ENCODE results near the gene ENPP1. TPM values are rescaled to one million over a fixed set of nuclear protein-coding genes. Genes with fewer than 3 reads are reported as not detected.
"Not testable (repeated sequence)": the region's sequence is repeated elsewhere in the genome, so short reads cannot be mapped to it uniquely, and the experiment has no call there.

The ENPP1 gene
- polyA plus RNA-seq, 6 donors from 2014 or later, result 0.33 to 1.3 (median 0.75) TPM; not detected in 1

DNA sequence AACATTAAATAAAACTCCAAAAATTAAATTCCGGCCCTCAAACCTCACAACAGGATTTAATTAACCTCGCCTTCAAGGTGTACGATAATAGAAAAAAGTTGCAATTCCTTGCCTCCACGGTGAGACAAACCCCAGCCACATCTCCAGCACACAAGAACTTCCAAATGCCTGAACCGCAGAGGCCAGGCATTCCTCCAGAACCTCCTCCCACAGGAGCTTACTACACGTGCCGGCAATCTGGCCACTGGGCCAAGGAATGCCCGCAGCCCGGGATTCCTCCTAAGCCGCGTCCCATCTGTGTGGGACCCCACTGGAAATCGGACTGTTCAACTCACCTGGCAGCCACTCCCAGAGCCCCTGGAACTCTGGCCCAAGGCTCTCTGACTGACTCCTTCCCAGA lies 95.9 kb downstream of the ENPP1 start:
- H3K36me3 Mint-ChIP-seq; H3K4me3 Mint-ChIP-seq; ATAC-seq (ENCODE audit: low read depth in 2 of 2); H3K27ac Mint-ChIP-seq; DNase-seq; H3K4me1 Mint-ChIP-seq; H3K9me3 Mint-ChIP-seq: not testable (repeated sequence)
- peaks cover 13 to 41% (median 37%) of the 10 kb centered on the region in 3 donors for H3K27me3 Mint-ChIP-seq

DNA sequence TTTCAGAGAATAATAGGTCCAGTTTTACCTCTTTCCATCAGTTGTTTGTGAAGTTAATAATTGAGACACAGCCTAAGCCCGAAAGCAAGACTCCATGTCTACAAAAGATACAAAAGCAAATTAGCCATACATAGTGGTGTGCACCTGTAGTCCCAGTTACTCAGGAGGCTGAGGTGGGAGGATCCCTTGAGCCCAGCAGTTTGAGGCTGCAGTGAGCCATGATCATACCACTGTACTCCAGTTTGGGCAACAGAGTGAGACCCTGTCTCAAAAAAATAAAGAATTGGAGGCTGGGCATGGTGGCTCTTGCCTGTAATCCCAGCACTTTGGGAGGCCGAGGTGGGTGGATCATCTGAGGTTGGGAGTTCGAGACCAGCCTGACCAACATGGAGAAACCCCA lies 101.0 kb downstream of the ENPP1 start:
- H3K4me3 Mint-ChIP-seq; DNase-seq; ATAC-seq (ENCODE audit: low read depth in 2 of 2); H3K27ac Mint-ChIP-seq; H3K36me3 Mint-ChIP-seq; H3K4me1 Mint-ChIP-seq; H3K9me3 Mint-ChIP-seq: not testable (repeated sequence)
- peaks cover 10 to 31% (median 26%) of the 10 kb centered on the region in 3 donors for H3K27me3 Mint-ChIP-seq

DNA sequence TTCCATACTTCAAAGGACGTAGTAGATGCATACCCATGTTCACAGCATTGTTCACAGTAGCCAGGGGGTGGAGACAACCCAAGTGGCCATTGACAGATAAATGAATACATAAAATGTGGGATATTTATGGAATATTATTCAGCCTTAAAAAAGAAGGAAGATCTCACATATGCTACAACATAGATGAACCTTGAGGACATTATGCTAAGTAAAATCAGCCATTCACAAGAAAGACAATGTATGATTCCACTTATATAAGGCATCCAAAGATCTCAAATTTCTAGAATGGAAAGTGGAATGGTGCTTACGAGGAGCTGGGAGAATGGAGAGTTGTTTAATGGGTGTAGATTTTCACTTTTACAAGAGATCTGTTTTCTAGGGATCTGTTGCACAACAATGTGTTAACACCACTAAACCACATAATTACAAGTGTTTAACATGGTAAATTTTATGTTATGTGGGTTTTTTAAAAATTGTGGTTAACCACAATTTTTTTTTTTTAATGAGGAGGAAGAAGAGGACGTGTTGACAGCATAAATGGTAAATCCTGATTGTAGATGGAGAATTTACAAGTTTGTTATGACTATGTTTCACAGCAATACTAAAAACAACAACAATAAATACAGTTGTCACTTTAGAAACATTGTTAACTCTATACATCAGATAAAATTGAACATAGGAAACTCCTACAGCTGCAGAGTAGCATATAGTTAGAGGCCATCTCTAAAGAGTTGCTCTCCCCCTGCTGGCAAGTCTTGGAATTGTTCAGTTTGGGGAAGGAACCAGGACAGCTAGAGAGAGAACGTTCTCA lies 101.8 kb downstream of the ENPP1 start:
- peak overlapping the region in 1 of 6 donors; percentile 78 for H3K27ac Mint-ChIP-seq
- peak; percentile 96 to 97 for ATAC-seq (ENCODE audit: low read depth in 2 of 2)
- DNase-seq, result peak; percentile 61
- no peaks in the 10 kb centered on the region for H3K9me3 Mint-ChIP-seq
- H3K4me1 Mint-ChIP-seq, result peaks cover 3 to 9% (median 7%) of the 10 kb centered on the region in 3 donors
- H3K27me3 Mint-ChIP-seq, result peaks cover 10 to 23% (median 20%) of the 10 kb centered on the region in 3 donors
- peak overlapping the region in 2 of 8 donors; percentile 40 to 65 for H3K4me3 Mint-ChIP-seq
- H3K36me3 Mint-ChIP-seq, result no peaks in the 10 kb centered on the region

- Mint-ChIP-seq H3K4me1 (peaks cover 3 to 13% (median 7%) of the 10 kb centered on the region in 3 donors), H3K4me3 (no peak overlapping the region), H3K36me3 (no peaks in the 10 kb centered on the region), H3K27me3 (peaks cover 10 to 17% (median 14%) of the 10 kb centered on the region in 3 donors), H3K9me3 (no peaks in the 10 kb centered on the region), H3K27ac (no peak overlapping the region)
- DNase-seq (no peak), ATAC-seq (ENCODE audit: low read depth in 2 of 2) (peak in 1 of 2 donors; percentile 4)
Observed at GRCh38 chr6:131910219-131910589, 102.4 kb downstream of the ENPP1 start.

DNA sequence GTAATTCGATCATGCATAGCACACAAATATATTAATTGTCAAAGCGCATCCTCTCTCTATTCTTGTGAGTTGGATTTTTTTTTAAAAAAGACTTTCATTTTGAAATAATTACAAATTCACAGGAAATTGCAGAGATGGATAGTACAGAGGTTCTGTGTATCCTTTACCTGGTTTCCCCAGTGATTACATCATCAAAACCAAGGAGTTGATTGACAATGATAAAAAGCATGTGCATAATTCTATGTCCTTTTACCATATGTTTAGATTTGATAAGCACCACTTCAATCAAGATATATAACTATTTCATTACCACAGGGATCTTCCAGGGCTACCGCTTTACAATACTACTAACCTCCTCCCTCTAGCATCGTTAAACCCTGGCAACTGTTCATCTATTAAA lies 103.1 kb downstream of the ENPP1 start:
- Mint-ChIP-seq H3K36me3 (no peaks in the 10 kb centered on the region), H3K27ac (no peak overlapping the region), H3K4me1 (peaks cover 4 to 20% (median 7%) of the 10 kb centered on the region in 3 donors), H3K9me3 (no peaks in the 10 kb centered on the region), H3K4me3 (no peak overlapping the region), H3K27me3 (peaks cover 12 to 18% (median 14%) of the 10 kb centered on the region in 3 donors)
- ATAC-seq (ENCODE audit: low read depth in 2 of 2), result no peak
- no peak for DNase-seq

DNA sequence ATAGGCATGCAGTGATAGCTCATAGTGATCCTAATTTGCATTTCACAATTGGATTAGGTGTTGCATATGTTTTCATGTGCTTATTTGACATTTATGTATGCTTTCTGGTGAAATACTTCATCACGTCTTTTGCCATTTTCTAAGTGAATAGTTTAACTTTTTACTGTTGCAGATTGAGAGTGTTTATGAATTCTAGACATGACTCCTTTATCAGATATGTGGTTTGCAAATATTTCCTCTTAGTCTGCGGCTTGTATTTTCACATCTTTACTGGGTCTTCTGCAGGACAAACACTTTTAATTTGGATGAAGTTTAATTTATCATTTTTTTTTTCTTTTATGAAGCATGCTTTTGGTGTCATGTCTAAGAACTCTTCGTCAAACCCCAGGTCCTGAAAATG lies 104.1 kb downstream of the ENPP1 start:
- peaks cover 0 to 7% (median 0%) of the 10 kb centered on the region in 7 donors for H3K9me3 Mint-ChIP-seq
- no peak for ATAC-seq (ENCODE audit: low read depth in 2 of 2)
- peaks cover 13 to 24% (median 15%) of the 10 kb centered on the region in 3 donors for H3K27me3 Mint-ChIP-seq
- H3K27ac Mint-ChIP-seq, result no peak overlapping the region
- H3K4me3 Mint-ChIP-seq, result no peak overlapping the region
- no peak for DNase-seq
- H3K36me3 Mint-ChIP-seq, result peaks cover 0 to 7% of the 10 kb centered on the region in 2 donors
- H3K4me1 Mint-ChIP-seq, result peaks cover 8 to 27% (median 12%) of the 10 kb centered on the region in 3 donors

GRCh38 chr6:131914234-131914633 lies 106.4 kb downstream of the ENPP1 start:
- DNase-seq (no peak), ATAC-seq (ENCODE audit: low read depth in 2 of 2) (no peak)
- Mint-ChIP-seq H3K9me3 (peaks cover 0 to 7% (median 2%) of the 10 kb centered on the region in 7 donors), H3K36me3 (peaks cover 0 to 12% of the 10 kb centered on the region in 2 donors), H3K27ac (no peak overlapping the region), H3K4me1 (peaks cover 22 to 40% (median 25%) of the 10 kb centered on the region in 3 donors), H3K4me3 (no peak overlapping the region), H3K27me3 (peaks cover 13 to 23% (median 19%) of the 10 kb centered on the region in 3 donors)

DNA sequence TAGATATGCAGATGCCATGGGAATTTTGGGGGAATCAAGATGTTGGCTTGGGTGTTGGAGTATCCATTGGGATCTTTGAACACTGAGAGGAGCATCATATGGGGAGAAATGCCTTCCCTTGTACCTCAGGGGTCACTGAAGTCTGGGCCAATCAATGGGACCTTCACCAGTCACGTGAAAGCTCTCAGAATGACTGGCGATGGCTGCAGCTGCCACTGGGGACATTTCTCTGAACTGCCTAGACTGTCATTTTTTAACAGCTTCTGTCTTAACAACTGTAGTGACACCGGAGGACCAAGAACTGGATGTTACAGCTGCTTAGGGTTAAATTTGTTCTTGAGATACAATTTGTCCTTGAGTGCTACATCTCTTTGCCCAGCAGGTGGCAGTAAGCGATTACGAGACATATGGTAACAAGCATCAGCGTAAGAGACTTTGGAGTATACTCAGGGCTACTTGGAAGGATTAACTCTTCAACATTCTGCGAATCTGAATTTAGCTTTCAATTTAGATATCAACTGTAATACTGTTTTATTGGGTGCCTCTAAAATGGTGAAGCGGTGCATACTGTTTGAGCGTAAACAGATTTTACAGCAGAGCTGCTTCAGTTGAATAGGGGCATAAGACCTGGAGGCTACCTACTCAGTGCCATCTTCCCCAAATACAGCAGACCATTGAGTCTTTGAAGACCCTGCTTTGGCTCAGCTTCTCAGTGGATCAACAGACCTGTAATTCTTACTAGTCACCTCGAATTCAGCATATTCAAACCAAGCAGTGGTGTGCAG lies 107.3 kb downstream of the ENPP1 start:
- Mint-ChIP-seq H3K36me3 (peaks cover 0 to 12% of the 10 kb centered on the region in 2 donors), H3K4me3 (no peak overlapping the region), H3K27me3 (peaks cover 16 to 32% (median 26%) of the 10 kb centered on the region in 3 donors)

GRCh38 chr6:131916091-131916796 lies 108.4 kb downstream of the ENPP1 start:
- H3K4me1 Mint-ChIP-seq, result peaks cover 16 to 33% (median 21%) of the 10 kb centered on the region in 3 donors
- H3K9me3 Mint-ChIP-seq; ATAC-seq (ENCODE audit: low read depth in 2 of 2); DNase-seq; H3K4me3 Mint-ChIP-seq: not testable (repeated sequence)
- peaks cover 16 to 32% (median 27%) of the 10 kb centered on the region in 3 donors for H3K27me3 Mint-ChIP-seq
- peak overlapping the region in 1 of 6 donors; percentile 69 for H3K27ac Mint-ChIP-seq
- peaks cover 0 to 12% of the 10 kb centered on the region in 2 donors for H3K36me3 Mint-ChIP-seq

More for the DNA sequence above, 107.3 kb downstream of the ENPP1 start:
- H3K27ac Mint-ChIP-seq, result no peak overlapping the region
- peaks cover 16 to 33% (median 21%) of the 10 kb centered on the region in 3 donors for H3K4me1 Mint-ChIP-seq
- peak; percentile 50 for DNase-seq
- peaks cover 0 to 7% (median 2%) of the 10 kb centered on the region in 7 donors for H3K9me3 Mint-ChIP-seq
- ATAC-seq (ENCODE audit: low read depth in 2 of 2), result peak; percentile 51 to 62

DNA sequence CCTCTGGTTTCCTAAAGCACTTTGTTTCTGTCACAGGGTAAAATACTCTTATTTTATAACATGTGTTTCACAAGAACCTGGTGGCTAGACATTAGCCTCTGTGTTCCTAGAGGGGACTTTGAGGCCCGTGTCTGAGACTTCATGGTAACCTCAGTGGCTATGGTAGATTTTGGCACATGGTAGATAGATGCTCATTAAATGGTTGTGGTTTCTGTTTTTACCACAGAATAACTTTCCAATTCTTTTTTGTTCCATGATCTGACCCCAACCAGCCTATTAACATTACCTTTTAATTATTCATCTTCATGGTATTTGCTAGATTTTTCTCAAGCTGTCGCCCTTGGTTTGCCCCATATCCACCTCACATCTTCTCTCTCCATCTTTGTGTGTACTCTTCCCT lies 109.0 kb downstream of the ENPP1 start:
- Mint-ChIP-seq H3K4me3 (peak overlapping the region in 2 of 8 donors; percentile 15 to 40), H3K27me3 (peaks cover 16 to 32% (median 27%) of the 10 kb centered on the region in 3 donors), H3K36me3 (peaks cover 0 to 12% of the 10 kb centered on the region in 2 donors), H3K4me1 (peaks cover 16 to 33% (median 21%) of the 10 kb centered on the region in 3 donors), H3K9me3 (peaks cover 0 to 13% (median 5%) of the 10 kb centered on the region in 7 donors), H3K27ac (peak overlapping the region in 2 of 6 donors; percentile 2 to 70)
- ATAC-seq (ENCODE audit: low read depth in 2 of 2) (no peak), DNase-seq (no peak)

GRCh38 chr6:131917318-131917717 lies 109.5 kb downstream of the ENPP1 start:
- DNase-seq (no peak), ATAC-seq (ENCODE audit: low read depth in 2 of 2) (peak; percentile 75 to 79)
- Mint-ChIP-seq H3K4me3 (peak overlapping the region in 6 of 8 donors; percentile 1 to 74 (median 45)), H3K27me3 (peaks cover 16 to 32% (median 27%) of the 10 kb centered on the region in 3 donors), H3K4me1 (peaks cover 16 to 33% (median 21%) of the 10 kb centered on the region in 3 donors), H3K9me3 (peaks cover 0 to 17% (median 10%) of the 10 kb centered on the region in 7 donors), H3K36me3 (peaks cover 0 to 12% of the 10 kb centered on the region in 2 donors), H3K27ac (peak overlapping the region in 2 of 6 donors; percentile 70 to 72)

- H3K4me1 Mint-ChIP-seq, result peaks cover 16 to 33% (median 21%) of the 10 kb centered on the region in 3 donors
- DNase-seq (no peak), ATAC-seq (ENCODE audit: low read depth in 2 of 2) (peak in 1 of 2 donors; percentile 26)
- H3K36me3 Mint-ChIP-seq, result peaks cover 0 to 12% of the 10 kb centered on the region in 2 donors
- H3K9me3 Mint-ChIP-seq, result peaks cover 0 to 24% (median 12%) of the 10 kb centered on the region in 7 donors
- no peak overlapping the region for H3K27ac Mint-ChIP-seq
- peak overlapping the region in 6 of 8 donors; percentile 1 to 74 (median 45) for H3K4me3 Mint-ChIP-seq
- peaks cover 16 to 32% (median 27%) of the 10 kb centered on the region in 3 donors for H3K27me3 Mint-ChIP-seq
Observed at GRCh38 chr6:131917763-131918649, 110.2 kb downstream of the ENPP1 start.
